GM12892 (cell line): ENCODE data around the gene FLNB.

Source experiments
- POLR2A ChIP-seq: IDR thresholded peaks from 2 replicates; pipeline ENCODE4 v1.6.1; 2011; ENCODE audit warnings: low read depth, low read length, control low read depth
- POLR2AphosphoS5 ChIP-seq: IDR thresholded peaks from 2 replicates; pipeline ENCODE4 v1.6.1; 2011; ENCODE audit warnings: low read depth, low read length, control low read depth

- TF ChIP-seq POLR2AphosphoS5 (no peak; the same call in 1 of the 2 replicates), POLR2A (no peak)
These were observed 206.5 kb downstream of the FLNB start for GRCh38 chr3:58214484-58215316.
